ENCODE data around the gene CIROP.

The CIROP gene

GRCh38 chr14:23137813-23138535 lies 33.2 kb upstream of the CIROP start:
- TF ChIP-seq, protein P1, sequence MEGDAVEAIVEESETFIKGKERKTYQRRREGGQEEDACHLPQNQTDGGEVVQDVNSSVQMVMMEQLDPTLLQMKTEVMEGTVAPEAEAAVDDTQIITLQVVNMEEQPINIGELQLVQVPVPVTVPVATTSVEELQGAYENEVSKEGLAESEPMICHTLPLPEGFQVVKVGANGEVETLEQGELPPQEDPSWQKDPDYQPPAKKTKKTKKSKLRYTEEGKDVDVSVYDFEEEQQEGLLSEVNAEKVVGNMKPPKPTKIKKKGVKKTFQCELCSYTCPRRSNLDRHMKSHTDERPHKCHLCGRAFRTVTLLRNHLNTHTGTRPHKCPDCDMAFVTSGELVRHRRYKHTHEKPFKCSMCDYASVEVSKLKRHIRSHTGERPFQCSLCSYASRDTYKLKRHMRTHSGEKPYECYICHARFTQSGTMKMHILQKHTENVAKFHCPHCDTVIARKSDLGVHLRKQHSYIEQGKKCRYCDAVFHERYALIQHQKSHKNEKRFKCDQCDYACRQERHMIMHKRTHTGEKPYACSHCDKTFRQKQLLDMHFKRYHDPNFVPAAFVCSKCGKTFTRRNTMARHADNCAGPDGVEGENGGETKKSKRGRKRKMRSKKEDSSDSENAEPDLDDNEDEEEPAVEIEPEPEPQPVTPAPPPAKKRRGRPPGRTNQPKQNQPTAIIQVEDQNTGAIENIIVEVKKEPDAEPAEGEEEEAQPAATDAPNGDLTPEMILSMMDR (IDR thresholded peaks at IDR 0.05): no peak

DNA sequence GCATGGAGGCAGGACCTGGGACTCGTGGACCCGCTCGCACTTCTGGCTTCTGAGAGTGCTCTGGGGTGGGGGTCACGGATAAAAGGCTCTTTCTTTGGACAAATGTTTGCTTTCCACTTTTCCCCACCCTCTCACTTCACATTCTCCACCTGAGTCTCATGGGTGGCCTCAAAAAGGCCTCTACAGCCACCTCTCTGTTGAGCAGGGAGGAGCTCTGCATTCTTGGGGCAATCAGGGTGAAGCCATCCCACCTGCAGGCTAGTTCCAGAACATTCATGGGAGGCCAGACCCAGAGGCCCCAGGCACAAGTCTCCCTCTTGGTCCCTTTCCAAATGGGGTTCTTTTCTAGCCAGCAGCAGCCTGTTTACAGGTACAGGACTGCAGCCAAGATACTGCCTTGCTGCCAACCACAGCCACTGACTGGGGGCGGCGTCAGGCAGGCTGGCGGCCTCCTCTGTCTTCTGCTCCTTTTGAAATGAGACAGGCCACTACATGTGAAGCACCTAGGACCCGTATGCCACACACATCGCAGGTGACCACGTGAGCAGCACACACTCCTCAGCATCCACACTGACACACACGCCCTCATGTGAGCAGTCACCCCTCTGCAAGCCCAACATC lies 32.5 kb upstream of the CIROP start:
- TF ChIP-seq, protein P1 (IDR thresholded peaks at IDR 0.05): no peak

DNA sequence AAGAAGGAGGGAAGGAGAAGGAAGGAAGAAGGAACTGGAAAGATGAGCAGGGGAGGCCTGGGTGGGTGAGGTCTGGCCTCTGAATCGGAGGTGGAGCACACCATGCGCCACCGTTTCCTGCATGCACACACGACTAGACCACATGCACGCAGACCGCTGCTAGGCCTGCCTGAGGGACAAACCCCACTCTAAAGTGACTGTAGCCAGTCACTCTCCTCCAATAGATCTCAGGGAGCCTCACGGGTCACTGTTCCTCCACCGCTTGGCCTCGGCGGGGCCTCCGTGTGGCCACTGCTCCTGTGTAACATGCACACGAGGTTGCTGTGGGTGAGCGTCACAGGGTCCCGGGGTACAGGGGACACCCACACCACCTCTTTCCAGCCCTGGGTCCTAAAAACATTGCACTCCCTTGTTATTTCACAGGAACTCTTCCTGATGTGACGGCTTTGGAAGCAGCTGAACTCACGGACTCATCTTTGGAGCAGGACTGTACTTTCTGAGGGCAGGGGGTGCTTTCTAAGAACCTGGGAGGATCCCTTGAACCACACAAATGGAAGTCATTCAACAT lies 31.9 kb upstream of the CIROP start:
- TF ChIP-seq, protein P1 (IDR thresholded peaks at IDR 0.05): no peak

- TF ChIP-seq, protein P1 (IDR thresholded peaks at IDR 0.05): no peak
These were observed 28.2 kb upstream of the CIROP start for GRCh38 chr14:23132970-23133369.

- TF ChIP-seq, protein P1 (IDR thresholded peaks at IDR 0.05): no peak
These were observed 26.7 kb upstream of the CIROP start for GRCh38 chr14:23131482-23131881.

DNA sequence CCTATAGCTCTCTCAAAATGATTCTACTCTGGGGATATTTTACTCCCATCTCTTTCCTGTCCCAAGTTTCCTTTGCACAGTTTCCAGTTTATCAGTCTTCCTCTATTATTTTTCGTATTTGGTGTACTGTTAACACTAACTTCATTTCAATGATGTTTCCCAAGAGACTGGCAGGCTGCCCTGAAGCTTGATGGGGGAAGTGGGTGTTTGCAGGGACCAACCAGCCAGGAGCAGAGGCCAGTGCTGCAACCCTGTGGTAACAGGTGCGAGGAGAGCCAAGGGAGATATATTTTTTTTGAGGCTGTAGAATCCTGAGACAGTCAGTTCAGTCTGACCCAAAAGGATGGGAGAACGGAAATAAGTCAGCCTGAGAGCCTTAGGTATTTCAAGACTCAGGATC lies 26.1 kb upstream of the CIROP start:
- TF ChIP-seq, protein P1 (IDR thresholded peaks at IDR 0.05): no peak

DNA sequence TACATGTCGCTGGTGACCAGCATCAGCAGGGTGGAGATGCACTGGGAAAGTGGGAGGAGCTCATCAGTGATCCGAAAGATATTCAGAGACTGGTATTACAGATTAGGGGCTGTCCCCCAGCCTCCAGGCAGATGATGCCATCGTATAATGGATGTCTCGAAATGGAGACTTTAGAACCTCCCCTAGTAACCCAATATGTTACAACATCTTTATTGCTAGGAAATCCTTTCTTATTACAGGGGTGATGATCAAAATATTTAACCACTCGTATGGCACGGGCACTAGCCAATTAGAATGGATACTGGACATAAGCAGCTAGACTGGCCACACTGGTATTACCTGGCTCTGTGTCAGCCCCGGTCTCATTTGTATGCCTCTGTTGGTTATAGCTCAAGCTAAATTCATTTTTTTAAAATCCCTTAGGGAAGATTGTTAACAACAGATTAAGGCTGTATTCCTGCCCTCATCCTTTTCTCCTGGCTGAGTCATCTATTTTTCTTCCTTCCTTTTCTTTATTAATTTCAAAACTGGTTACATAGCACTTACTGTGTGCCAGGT lies 25.0 kb upstream of the CIROP start:
- TF ChIP-seq, protein P1 (IDR thresholded peaks at IDR 0.05): no peak
